Fibroblast of the aortic adventitia (primary cell): ENCODE measurements around the gene FADD. TPM values are rescaled to one million over a fixed set of nuclear protein-coding genes. Genes with fewer than 3 reads are reported as not detected.

ENCODE experiments used
- DNase-seq: peaks from one replicate; pipeline ENCODE4 v3.0.0-alpha.2; 2010; ENCODE audit warnings: low read depth
- H3K4me3 ChIP-seq: 2 replicates; pipeline ENCODE4 v1.5.1; 2011; ENCODE audit warnings: low read depth, mild to moderate bottlenecking, control low read depth, low read length, moderate library complexity
- CTCF ChIP-seq: IDR thresholded peaks from 2 replicates; pipeline ENCODE4 v1.5.1; 2011; ENCODE audit warnings: mild to moderate bottlenecking, low read length, control low read depth, inconsistent platforms; ENCODE audit not compliant: insufficient read depth
- total RNA-seq: library from RNA; depleted of rRNA; stranded (reverse); fragments of >200 nt; gene quantifications from 2 replicates; pipeline ENCODE4 v1.2.3, GENCODE V29; 2012; ENCODE audit warnings: low replicate concordance

Gene FADD
- total RNA-seq, 1 donor: 30.8 TPM

- TF ChIP-seq CTCF: no peak
- DNase-seq: no peak
Measured at GRCh38 chr11:70250876-70251658, 48.0 kb downstream of the FADD start.

GRCh38 chr11:70251659-70252321, 48.7 kb downstream of the FADD start:
- peak; percentile 55 for DNase-seq
- TF ChIP-seq CTCF: no peak
- no peak overlapping the region for H3K4me3 ChIP-seq

More at GRCh38 chr11:70250876-70251658, 48.0 kb downstream of the FADD start:
- no peak overlapping the region for H3K4me3 ChIP-seq

- DNase-seq: no peak
- H3K4me3 ChIP-seq: no peak overlapping the region
- no peak for TF ChIP-seq CTCF
Measured at GRCh38 chr11:70252844-70253243, 49.7 kb downstream of the FADD start.

GRCh38 chr11:70255477-70256116, 52.5 kb downstream of the FADD start:
- no peak for DNase-seq
- H3K4me3 ChIP-seq: no peak overlapping the region
- TF ChIP-seq CTCF: no peak

Other genes with a start within 250 kb of the FADD start
- gene ANO1, start 125.0 kb upstream of the FADD start, total RNA-seq: 0.36 TPM in 1 of 2 replicates, not detected in the other
- gene PPFIA1, start 67.4 kb downstream of the FADD start, total RNA-seq: 36.3 and 37.1 TPM in 2 replicates
- 349 and 364 TPM in 2 replicates for gene CTTN, start 195.2 kb downstream of the FADD start, total RNA-seq